GM12801 (cell line): ENCODE data around the gene CIT.

Source experiments
- CTCF ChIP-seq: IDR thresholded peaks from one replicate; pipeline ENCODE4 v1.5.1; 2011; ENCODE audit warnings: control low read depth; ENCODE audit not compliant: insufficient read length; ENCODE audit errors: extremely low read depth

The CIT gene

GRCh38 chr12:119802472-119802871 is 74.6 kb downstream of the CIT start:
- TF ChIP-seq CTCF: no peak

GRCh38 chr12:119797090-119797489 is 80.0 kb downstream of the CIT start:
- TF ChIP-seq CTCF: no peak

- TF ChIP-seq CTCF: no peak
Measured at GRCh38 chr12:119796292-119796691, 80.8 kb downstream of the CIT start.

GRCh38 chr12:119791453-119791852 is 85.7 kb downstream of the CIT start:
- no peak for TF ChIP-seq CTCF

- no peak for TF ChIP-seq CTCF
Measured at GRCh38 chr12:119788786-119789185, 88.3 kb downstream of the CIT start.

GRCh38 chr12:119786539-119786938 is 90.6 kb downstream of the CIT start:
- no peak for TF ChIP-seq CTCF

GRCh38 chr12:119784673-119785072 is 92.4 kb downstream of the CIT start:
- no peak for TF ChIP-seq CTCF

GRCh38 chr12:119783787-119784186 is 93.3 kb downstream of the CIT start:
- TF ChIP-seq CTCF: no peak
